ENCODE measurements around the gene C19orf38. TPM values are rescaled to one million over a fixed set of nuclear protein-coding genes. Genes with fewer than 3 reads are reported as not detected.
A peak's percentile ranks its signal among the peaks of the same experiment; 100 is the strongest.

The C19orf38 gene
- under 0.01 and 0.29 TPM in 2 replicates for total RNA-seq

- H3K27ac ChIP-seq (ENCODE audit: low read depth, low read length), result no peak within 1 kb of the TSS
- H3K4me2 ChIP-seq (ENCODE audit: insufficient read depth, low read length), result no peak within 1 kb of the TSS
- no peaks in the 10 kb centered on the region for H4K20me1 ChIP-seq (ENCODE audit: insufficient read depth, low read length)
- H2AFZ ChIP-seq (ENCODE audit: low read length), result peak within 1 kb of the TSS; percentile 59
- H3K9me3 ChIP-seq (ENCODE audit: low read depth, low read length), result peaks cover 5% of the 10 kb centered on the region
- TF ChIP-seq CTCF (IDR thresholded peaks at IDR 0.05; ENCODE audit: extremely low read depth, low read depth, low read length), result no peak
- no peak within 1 kb of the TSS for H3K4me3 ChIP-seq (ENCODE audit: insufficient read depth, low read length)
- no peaks in the 10 kb centered on the region for H3K79me2 ChIP-seq (ENCODE audit: insufficient read depth, low read length)
- DNase-seq (ENCODE audit: insufficient read length, low spot score, missing footprints), result peak; percentile 41
- peaks cover 4% of the 10 kb centered on the region for H3K27me3 ChIP-seq (ENCODE audit: insufficient read depth, low read length)
- no peaks in the 10 kb centered on the region for H3K4me1 ChIP-seq (ENCODE audit: insufficient read depth, low read length)
- H3K36me3 ChIP-seq (ENCODE audit: insufficient read depth, low read length), result no peaks in the 10 kb centered on the region
These were observed at the start of gene C19orf38 for GRCh38 chr19:10848230-10848856. TSS of gene C19orf38 (plus strand) at chr19:10848415. CDS start at chr19:10848509, 94 bp downstream.

- Histone ChIP-seq H3K27ac (ENCODE audit: low read depth, low read length) (no peak overlapping the region), H3K4me2 (ENCODE audit: insufficient read depth, low read length) (no peak overlapping the region), H3K79me2 (ENCODE audit: insufficient read depth, low read length) (no peaks in the 10 kb centered on the region), H3K4me1 (ENCODE audit: insufficient read depth, low read length) (no peaks in the 10 kb centered on the region), H3K9me3 (ENCODE audit: low read depth, low read length) (no peaks in the 10 kb centered on the region), H2AFZ (ENCODE audit: low read length) (no peak overlapping the region), H3K27me3 (ENCODE audit: insufficient read depth, low read length) (no peaks in the 10 kb centered on the region), H4K20me1 (ENCODE audit: insufficient read depth, low read length) (no peaks in the 10 kb centered on the region), H3K4me3 (ENCODE audit: insufficient read depth, low read length) (no peak overlapping the region), H3K36me3 (ENCODE audit: insufficient read depth, low read length) (peaks cover 68% of the 10 kb centered on the region)
- TF ChIP-seq CTCF (IDR thresholded peaks at IDR 0.05; ENCODE audit: extremely low read depth, low read depth, low read length), result no peak
- peak; percentile 74 for DNase-seq (ENCODE audit: insufficient read length, low spot score, missing footprints)
These were observed 47.7 kb upstream of the C19orf38 start for GRCh38 chr19:10800488-10800887.

DNA sequence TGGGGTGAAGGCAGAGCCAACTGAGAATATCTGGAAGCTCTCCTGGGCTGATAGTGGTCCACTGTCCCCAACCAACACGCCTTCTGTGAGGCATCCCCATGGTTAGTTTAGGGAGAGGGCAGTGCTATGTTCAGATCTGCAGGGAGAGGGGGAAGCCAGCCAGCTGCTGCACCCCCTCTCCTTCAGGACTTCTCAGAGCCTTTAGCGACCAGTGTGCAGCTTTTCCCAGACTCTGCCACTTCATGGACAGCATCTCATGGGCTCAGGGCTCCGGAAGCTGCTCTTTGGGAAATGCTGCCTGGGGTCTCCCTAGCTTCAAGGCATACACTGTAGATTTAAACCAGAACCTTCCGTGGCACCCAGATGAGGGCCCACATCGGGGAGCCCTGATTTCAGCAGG is 45.7 kb upstream of the C19orf38 start:
- no peak overlapping the region for H3K4me2 ChIP-seq (ENCODE audit: insufficient read depth, low read length)

More for the DNA sequence above, 45.7 kb upstream of the C19orf38 start:
- Histone ChIP-seq H3K4me3 (ENCODE audit: insufficient read depth, low read length) (no peak overlapping the region), H3K36me3 (ENCODE audit: insufficient read depth, low read length) (peaks cover 56% of the 10 kb centered on the region), H3K27ac (ENCODE audit: low read depth, low read length) (no peak overlapping the region), H3K9me3 (ENCODE audit: low read depth, low read length) (no peaks in the 10 kb centered on the region), H2AFZ (ENCODE audit: low read length) (no peak overlapping the region), H3K27me3 (ENCODE audit: insufficient read depth, low read length) (no peaks in the 10 kb centered on the region), H3K79me2 (ENCODE audit: insufficient read depth, low read length) (no peaks in the 10 kb centered on the region), H4K20me1 (ENCODE audit: insufficient read depth, low read length) (no peaks in the 10 kb centered on the region), H3K4me1 (ENCODE audit: insufficient read depth, low read length) (no peaks in the 10 kb centered on the region)
- DNase-seq (ENCODE audit: insufficient read length, low spot score, missing footprints), result no peak
- TF ChIP-seq CTCF (IDR thresholded peaks at IDR 0.05; ENCODE audit: extremely low read depth, low read depth, low read length), result no peak
